GM19035 (cell line): Measurements from ENCODE around the gene WDR46.

Experiments used
- ATAC-seq: cut with Tn5 transposase; IDR thresholded peaks from one replicate; pipeline ENCODE4 v1.9.1; 2021; ENCODE audit not compliant: unreplicated experiment

WDR46 gene, protein sequence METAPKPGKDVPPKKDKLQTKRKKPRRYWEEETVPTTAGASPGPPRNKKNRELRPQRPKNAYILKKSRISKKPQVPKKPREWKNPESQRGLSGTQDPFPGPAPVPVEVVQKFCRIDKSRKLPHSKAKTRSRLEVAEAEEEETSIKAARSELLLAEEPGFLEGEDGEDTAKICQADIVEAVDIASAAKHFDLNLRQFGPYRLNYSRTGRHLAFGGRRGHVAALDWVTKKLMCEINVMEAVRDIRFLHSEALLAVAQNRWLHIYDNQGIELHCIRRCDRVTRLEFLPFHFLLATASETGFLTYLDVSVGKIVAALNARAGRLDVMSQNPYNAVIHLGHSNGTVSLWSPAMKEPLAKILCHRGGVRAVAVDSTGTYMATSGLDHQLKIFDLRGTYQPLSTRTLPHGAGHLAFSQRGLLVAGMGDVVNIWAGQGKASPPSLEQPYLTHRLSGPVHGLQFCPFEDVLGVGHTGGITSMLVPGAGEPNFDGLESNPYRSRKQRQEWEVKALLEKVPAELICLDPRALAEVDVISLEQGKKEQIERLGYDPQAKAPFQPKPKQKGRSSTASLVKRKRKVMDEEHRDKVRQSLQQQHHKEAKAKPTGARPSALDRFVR

DNA sequence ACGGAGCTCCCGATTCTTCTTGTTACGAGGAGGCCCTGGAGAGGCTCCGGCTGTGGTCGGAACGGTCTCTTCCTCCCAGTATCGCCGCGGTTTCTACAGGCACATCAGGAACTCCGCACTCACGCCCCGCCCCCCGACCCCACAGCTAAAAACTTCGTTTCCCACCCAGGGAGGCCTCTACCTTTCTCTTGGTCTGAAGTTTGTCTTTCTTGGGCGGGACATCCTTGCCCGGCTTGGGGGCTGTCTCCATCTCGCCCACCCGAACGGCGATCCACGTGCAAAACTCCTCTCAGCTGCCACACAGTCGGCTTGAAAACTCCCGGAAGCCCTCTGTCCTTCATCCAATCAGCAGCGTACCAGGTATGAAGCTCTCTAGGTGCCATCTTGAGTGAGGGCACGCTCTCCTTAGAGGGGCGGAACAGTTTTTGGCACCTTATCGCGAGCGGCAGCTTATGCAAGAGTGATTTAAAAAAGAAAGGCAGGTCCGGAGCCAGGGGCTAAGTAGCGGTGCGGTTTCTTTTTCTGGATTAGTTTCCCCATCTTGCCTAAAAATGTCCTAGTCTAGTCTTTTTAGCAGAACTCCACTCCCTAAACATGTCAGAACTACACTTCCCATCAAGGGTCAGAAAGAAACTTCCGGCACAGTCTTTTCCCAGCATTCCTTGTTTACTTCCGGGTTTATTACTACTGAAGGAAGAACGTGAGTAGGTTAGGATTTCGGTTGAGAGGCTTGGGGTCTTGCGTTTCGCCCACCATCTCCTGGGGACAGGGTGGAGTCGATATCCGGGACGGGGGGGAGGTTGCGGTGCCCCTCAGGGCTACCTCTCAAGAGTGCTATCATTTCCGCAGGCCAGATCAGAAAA is at the start of gene WDR46, which contains the start of gene PFDN6:
Gene WDR46, minus strand, starts transcription at position 319 of the 863 bp plus-strand sequence. Its CDS starts 69 bp downstream, at position 250.
Gene PFDN6, plus strand, starts transcription at position 681 of the 863 bp plus-strand sequence. CDS start 256 bp downstream, outside the sequence.
- ATAC-seq = peak; percentile 90

DNA sequence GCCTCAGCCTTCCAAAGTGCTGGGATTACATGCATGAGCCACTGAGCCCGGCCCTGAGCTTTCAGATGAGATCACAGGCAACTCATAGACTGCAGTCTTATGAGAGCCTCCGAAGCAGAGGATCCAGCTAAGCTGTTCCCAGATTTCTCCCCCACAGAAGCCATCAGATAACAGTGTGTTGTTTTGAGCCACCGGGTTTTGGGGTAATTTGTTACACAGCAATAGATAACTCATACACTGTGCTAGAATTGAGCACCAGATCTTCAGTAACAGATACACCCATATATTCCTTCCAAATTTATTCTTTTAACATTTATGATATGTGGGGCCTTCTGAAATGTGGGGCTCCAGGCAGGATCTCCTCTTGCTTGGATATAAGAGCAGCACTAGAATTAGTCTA is 47.5 kb upstream of the WDR46 start:
- ATAC-seq = no peak

DNA sequence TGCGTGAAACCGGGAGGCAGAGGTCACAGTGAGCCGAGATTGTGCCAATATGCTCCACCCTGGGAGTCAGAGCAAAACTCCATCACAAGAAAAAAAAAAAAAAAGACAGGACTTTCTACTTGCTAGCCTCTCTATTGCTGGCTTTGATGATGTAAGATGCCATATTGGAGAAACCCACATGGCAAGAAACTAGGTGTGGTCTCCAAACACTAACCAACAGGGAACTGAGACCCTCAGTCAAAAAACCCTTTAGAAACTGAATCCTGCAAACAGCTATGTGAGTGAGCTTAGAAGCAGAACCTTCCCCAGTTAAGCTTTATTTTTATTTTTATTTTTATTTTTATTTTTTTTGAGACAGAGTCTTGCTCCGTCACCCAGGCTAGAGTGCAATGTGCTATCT is 46.9 kb upstream of the WDR46 start:
- no peak for ATAC-seq

DNA sequence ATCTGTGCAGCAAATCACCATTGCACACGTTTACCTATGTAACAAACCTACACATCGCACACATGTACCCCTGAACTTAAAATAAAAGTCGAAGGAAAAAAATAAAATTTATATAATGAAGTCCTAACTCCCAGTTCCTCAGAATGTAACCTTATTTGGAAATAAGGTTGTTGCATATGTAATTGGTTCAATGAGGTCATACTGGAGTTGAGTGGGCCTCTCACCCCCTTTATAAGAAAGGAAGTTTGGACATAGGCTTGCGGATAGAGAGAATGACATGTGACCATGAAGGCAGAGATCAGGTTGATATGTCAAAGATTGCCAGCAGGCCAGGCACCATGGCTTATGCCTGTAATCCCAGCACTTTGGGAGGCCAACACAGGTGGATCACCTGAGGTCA is 44.6 kb upstream of the WDR46 start:
- ATAC-seq = no peak

DNA sequence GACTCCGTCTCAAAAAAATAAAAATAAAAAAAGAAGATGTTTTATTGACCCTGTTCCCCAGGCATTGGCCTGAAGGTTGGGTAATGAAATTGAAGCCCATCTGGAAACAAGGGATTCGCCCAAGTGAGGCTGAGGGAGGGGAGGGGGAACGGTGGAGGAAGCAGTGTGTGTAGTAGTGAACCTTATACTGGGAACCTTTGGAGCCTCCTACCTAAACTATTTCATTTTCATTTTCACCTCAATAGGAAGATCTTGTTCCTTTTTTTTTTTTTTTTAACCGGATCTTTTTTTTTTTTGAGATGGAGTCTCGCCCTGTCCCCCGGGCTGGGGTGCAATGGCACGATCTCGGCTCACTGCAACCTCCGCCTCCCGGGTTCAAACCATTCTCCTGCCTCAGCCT is 41.7 kb upstream of the WDR46 start:
- ATAC-seq = no peak

DNA sequence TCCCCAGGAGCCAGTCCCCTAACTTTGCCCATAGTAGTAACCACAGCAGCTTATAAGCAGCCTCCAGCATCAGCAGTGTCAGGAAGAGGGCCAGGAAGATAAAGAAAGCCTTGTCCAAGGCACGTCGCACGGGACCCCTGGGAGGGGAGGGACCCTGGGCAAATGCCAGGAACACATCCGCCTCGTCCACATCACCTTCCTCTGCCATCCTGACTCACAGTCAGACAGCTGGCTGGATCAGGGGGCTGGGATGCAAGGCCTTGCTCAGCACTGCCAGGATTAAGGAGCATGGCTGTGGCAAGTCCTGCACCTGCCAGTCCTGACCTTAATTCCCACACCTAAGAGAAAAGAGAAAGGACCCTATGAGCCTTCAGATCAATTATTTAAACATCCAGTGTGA is 40.0 kb upstream of the WDR46 start:
- no peak for ATAC-seq

DNA sequence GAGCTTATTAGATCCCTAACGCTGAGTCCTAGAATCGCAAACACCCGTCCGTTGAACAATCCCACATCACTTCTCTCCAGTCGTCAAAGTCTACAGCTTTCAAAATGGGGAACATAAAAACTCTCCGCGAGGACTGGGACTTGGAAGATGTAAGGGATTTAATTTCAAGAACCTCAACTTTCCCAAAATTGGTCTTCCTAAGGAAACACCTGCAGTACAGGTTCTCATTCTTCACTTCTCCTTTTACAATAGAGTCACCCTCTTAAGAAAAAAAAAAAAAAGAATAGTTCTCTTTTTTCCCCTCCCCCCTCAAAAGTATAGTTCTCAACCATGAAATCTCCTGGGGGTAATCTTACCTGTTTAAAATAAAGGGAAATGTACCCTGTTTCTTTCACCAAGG is 35.1 kb upstream of the WDR46 start:
- ATAC-seq = no peak

DNA sequence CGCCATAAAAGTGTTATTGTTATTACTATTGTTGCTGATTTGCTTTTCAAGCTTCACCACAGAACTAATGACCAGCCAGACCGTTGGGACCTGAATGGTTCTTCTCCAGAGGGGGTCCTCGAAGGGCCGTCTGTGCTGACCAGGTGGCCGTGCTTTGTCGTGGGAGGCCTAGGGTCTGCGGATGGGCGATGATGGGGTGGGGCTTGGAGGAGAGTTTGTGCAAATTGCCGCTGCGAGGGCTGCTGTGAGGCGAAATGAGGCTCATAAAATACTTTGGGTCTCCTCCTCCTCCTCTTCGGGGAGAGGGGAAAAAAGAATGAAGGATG is 34.5 kb upstream of the WDR46 start:
- peak; percentile 10 for ATAC-seq

DNA sequence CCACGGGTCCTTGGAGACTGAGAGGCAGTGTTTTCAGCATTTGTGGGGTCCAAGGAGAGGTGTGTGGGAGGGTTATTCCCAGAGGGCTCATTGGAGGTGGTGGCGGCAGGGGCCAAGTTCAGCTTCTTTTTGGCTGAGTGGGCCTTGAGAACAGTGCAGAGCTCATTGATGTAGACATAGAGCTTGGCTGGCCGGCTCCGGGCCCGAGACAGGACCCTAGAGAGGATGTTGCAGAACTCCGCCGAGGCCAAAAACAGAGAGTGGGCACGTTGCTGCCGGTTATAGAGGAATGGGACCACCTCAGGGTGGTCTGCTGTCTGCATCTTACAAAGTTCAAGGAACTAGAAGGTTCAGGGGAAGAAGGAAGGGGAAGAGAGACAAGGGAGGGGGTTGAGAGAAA is 32.2 kb upstream of the WDR46 start:
- ATAC-seq = no peak

DNA sequence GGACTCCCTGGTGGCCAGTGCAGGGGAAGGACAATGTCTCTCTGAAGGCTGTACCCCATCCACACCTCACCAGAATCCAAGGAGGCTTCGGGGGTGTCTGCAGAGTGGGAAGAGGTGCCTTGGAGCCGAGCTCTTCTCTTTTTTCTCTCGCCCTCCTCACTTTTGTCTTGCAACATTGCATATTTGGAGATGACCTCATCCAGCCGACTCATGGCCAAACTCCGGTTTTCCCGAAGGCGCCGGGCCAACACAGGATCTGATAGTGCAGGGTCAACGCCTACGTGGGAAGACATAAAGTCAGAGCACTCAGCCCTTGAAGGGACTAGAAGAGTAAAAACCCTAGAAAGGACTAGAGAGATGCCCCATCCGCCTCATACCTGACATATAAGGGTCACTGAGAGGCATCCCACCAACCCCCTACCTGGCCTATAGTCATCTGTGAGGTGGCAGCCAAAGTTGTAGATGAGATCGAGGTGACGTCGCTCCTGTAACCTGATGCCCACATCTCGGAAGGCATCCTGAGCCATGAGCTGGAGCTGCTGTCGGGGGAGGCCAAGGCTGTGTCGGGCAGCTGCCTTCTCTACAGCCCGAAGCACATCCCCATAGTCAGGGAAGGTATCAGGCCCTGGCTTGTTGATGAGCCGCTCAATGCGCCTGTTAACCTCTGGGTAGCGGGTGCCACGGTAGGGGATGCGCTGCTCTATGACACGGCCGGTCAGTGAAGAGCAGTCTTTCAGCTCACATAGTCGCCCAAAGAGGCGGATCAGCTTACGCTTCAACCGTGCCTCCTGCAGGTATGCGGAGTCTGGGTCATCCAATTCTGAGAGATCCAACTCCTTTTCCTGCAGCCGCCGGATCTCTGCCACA is 31.5 kb upstream of the WDR46 start:
- ATAC-seq = no peak

DNA sequence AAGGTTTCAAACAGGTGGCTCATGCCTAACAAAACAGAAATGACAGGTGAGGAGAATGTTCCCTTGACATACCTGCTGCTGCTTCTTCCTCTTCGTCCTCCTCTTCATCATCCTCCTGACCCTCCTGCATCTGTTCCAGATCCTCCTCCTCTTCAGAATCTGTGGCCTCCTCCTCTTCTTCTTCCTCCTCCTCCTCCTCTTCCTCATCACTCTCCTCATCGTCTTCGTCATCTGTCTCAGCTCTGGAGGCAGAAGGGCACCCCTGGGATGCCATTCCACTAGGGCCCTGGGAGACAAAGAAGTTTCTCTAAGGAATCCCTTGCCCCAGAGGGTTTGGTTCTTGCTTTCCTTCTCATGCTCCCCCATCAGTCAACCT is 30.9 kb upstream of the WDR46 start:
- no peak for ATAC-seq

DNA sequence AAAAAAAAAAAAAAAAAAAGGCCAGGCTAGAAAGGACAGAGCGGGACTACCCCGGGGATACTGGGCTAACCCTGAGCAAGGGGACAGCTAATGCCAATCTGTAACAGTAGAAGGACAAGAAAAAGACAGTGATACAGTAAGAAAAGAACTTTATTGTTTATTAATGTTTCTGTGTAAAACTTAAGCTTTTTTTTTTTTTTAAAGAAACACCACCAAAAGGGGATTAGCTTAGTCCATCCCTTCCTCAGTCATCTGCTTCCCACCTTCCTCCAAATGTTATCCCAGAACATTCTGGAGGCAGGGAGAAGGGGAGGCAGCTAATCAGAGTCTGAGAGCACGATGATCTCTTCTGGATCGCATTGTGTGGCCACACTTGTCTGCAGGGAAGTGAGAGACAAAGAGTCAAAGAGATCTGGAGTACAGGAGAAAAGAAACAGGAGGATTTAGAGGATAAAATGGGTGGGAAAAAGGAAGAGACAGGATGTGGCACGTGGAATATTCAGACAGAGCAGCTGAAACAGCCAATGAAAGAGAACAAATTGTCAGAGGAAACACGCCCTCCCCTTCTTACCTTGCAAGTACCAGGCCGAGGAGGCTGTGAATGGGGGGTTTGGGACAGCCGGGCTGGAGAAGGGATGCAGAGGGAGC is 29.5 kb upstream of the WDR46 start:
- ATAC-seq = no peak

DNA sequence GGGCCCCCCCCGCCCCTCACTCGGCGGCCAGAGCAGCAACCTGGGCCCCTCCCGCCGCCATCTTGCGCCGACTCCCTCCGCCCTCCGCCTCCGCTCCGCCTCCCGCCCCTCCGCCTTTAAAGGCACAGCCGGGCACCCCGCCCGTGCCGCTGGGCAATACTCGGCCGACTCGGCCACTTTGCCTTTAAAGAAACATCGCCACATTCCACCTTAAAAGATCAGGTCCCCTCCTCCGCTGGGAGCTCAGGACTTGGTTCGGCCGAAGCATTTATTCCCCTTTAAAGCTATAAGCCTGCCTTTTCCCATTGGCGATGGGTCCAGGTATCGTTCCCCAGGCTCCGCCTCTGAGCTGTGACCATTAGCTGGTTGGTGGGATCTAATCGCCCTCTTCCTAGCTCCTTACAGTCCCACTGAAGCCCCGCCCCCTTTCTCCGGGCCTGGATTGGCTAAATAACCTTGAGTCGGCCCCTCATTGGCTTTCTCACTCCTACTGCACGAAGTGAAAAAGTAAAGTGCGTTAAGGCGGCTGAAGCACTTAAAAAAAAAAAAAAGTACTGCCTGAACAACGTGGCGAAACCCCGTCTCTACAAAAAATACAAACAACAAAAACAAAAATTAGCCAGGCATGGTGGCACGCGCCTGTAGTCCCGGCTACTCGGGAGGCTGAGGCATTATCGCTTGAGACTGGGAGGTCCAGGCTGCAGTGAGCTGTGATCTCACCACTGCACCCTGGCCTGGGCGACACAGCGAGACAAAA is 28.8 kb upstream of the WDR46 start, which contains the start of gene ZBTB22:
Gene ZBTB22, minus strand, starts transcription at position 76 of the 757 bp plus-strand sequence. CDS start 828 bp downstream, outside the sequence.
- peak; percentile 50 for ATAC-seq

DNA sequence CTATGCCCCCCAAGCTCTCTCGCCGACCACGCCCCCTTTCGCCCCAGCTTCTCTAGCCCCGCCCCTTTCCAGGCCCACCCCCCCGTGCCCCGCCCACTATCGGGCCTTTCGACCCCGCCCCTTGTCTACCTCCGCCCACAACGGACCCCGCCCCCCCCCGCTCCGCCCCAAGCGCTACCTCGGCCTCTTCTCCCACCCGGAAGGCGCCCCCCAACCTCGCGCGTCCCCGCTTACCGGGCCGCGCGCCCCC is 28.3 kb upstream of the WDR46 start:
- ATAC-seq = no peak

DNA sequence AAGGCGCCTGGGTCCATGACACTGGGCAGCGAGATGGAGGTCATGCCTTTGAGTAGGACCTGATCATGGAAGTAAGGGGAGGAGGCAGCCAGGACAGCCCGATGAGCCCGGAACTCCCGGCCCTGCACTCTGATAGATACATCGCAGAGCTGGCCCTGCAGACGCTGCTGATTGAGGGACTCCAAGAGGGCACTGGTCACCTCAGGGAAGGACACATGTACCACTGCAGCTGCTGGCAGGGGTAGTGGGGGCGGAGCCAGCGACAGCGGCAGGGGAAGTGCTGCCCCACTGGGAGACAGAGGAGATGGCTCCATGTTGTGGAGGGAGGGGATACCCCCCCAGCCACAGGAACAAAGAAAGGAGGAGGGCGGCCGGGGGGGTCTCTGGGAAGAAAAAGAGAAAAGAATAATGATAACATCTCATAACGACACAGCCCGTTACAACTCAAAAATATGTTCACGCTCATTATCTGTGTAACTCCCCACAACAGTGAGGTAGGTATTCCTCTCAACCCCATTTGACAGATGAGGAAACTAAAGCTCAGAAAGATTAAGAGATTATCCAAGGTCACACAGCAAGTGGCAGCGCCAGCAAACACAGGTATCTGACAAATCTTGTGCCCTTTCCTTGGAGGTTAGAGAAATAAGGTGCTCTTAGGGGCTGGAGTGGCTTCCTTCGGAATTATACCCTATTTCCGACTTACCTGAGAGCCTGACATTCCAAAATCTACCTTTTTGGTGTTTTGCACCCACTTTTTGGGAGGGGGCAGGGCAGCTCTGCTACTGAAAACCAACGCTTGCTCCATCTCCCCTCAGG is 27.8 kb upstream of the WDR46 start:
- no peak for ATAC-seq

DNA sequence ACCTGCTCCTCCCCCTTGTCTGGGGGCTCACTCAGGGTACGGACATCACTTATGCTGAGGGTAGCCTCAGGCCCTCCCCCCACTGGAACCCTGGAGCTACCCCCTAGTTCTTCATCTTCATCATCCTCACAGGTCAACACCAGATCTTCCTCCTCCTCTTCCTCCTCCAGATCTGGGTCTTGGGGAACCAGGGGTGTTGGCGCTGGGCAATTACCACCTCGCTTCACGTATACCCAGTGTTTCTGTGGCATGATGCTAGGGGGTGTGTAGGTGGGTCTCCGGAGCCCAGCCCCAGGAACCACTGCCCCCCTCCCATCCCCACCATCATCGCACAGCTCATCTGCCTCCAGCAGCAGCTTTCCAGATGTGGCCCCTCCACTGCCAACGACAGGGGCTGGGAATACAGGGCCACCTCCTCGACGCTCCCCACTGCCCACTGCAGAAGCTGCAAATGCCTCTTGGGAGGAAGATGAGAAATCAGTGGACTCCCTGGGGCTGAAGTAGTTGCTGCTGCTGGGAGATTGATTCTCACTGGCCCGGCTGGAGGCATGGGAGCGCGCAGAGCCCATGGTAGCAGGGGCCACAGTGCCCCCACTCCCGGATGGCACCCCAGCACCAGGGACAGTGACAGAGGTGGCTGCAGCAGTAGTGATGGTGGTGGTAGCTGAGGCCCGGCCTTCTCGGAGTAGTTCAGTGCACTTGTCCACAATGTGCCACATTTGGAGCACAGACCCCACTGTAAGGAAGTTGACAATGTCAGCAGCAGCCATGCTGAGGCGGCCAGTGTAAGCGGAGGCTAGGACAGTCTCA is 27.0 kb upstream of the WDR46 start:
- ATAC-seq = no peak

DNA sequence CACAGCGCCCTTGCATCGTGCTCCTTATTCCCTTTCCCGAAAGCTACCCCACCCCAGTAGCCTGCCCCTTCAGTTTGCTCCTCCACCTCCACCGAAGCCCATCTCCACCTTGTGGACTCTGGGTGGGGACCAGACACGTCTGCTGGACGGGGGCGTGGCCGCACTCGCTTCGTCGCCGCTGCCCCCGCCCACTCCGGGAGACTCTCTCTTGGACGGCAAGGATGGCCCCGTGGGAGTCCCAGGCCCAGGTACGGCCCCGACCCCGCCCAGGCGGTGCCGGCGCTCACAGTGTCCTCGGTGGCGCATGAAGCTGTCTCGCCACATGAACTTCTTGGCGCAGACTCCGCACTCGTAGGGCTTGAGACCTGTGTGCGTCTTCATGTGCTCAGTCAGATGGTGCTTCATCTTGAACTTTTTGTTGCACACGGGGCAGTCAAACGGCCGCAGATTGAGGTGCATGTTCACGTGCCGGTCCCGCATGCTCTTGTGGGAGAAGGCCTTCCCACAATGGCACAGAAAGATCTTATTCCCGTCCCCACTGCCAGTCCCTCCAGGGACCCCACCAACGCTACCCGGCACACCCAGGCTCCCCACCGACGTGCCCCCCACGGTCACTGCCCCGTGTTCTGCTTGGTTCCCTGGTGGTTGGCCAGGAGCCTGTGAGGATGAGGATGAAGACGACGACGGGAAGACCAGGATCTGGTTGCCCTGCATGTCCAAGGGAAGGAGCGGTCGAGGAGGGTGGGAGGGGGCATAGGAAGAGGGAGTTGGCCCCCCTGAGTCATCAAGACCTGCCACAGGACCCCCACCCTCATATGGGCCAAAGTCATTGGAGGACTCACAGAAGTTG is 26.1 kb upstream of the WDR46 start:
- no peak for ATAC-seq
